Measurements from ENCODE around the gene IL25. TPM values are rescaled to one million over a fixed set of nuclear protein-coding genes. Genes with fewer than 3 reads are reported as not detected.

IL25 gene
- polyA plus RNA-seq, 3 donors = 0.06 TPM; not detected in 2

- 2 to 17% (median 3%) methylated on average over 48 to 74 of the region's 74 CpGs for WGBS, 3 donors
These were observed 7.4 kb upstream of the IL25 start, which contains the start of gene EFS for GRCh38 chr14:23365036-23365731. Gene EFS, minus strand, starts transcription at chr14:23365172. Its CDS starts 147 bp downstream, at chr14:23365025.

GRCh38 chr14:23365732-23366425, 6.7 kb upstream of the IL25 start:
- no peak overlapping the region for H3K27ac ChIP-seq (ENCODE audit: low read depth, low read length)
- WGBS, 3 donors = 3 to 7% (median 3%) methylated on average over 26 to 48 of the region's 51 CpGs

More at GRCh38 chr14:23365036-23365731, 7.4 kb upstream of the IL25 start, which contains the start of gene EFS:
- H3K27ac ChIP-seq (ENCODE audit: low read depth, low read length) = peak within 1 kb of the TSS; percentile 60

GRCh38 chr14:23366426-23366921, 6.1 kb upstream of the IL25 start:
- 24 to 46% (median 37%) methylated on average over 25 to 34 of the region's 34 CpGs for WGBS, 3 donors
- H3K27ac ChIP-seq (ENCODE audit: low read depth, low read length) = no peak overlapping the region

GRCh38 chr14:23370221-23370620, 2.4 kb upstream of the IL25 start:
- 50 to 61% (median 57%) methylated on average over 1 of the region's 1 CpG for WGBS, 3 donors

GRCh38 chr14:23371865-23372264, 744 bp upstream of the IL25 start:
- WGBS, 3 donors = 87 to 100% (median 96%) methylated on average over 1 of the region's 1 CpG
- no peak overlapping the region for H3K27ac ChIP-seq (ENCODE audit: low read depth, low read length)

More at GRCh38 chr14:23370221-23370620, 2.4 kb upstream of the IL25 start:
- H3K27ac ChIP-seq (ENCODE audit: low read depth, low read length) = no peak overlapping the region

- no peak overlapping the region for H3K27ac ChIP-seq (ENCODE audit: low read depth, low read length)
- WGBS, 3 donors = 85 to 94% (median 88%) methylated on average over 3 of the region's 3 CpGs
These were observed 432 bp downstream of the IL25 start for GRCh38 chr14:23373041-23373440.

DNA sequence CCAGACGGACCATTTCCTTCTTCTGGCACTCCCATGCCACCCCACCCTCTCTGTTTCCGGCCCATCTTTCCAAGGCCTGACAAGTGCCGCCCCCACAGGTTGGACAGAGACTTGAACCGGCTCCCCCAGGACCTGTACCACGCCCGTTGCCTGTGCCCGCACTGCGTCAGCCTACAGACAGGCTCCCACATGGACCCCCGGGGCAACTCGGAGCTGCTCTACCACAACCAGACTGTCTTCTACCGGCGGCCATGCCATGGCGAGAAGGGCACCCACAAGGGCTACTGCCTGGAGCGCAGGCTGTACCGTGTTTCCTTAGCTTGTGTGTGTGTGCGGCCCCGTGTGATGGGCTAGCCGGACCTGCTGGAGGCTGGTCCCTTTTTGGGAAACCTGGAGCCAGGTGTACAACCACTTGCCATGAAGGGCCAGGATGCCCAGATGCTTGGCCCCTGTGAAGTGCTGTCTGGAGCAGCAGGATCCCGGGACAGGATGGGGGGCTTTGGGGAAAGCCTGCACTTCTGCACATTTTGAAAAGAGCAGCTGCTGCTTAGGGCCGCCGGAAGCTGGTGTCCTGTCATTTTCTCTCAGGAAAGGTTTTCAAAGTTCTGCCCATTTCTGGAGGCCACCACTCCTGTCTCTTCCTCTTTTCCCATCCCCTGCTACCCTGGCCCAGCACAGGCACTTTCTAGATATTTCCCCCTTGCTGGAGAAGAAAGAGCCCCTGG, 3.1 kb downstream of the IL25 start:
- WGBS, 3 donors = 87 to 90% (median 90%) methylated on average over 21 of the region's 21 CpGs
- no peak overlapping the region for H3K27ac ChIP-seq (ENCODE audit: low read depth, low read length)

DNA sequence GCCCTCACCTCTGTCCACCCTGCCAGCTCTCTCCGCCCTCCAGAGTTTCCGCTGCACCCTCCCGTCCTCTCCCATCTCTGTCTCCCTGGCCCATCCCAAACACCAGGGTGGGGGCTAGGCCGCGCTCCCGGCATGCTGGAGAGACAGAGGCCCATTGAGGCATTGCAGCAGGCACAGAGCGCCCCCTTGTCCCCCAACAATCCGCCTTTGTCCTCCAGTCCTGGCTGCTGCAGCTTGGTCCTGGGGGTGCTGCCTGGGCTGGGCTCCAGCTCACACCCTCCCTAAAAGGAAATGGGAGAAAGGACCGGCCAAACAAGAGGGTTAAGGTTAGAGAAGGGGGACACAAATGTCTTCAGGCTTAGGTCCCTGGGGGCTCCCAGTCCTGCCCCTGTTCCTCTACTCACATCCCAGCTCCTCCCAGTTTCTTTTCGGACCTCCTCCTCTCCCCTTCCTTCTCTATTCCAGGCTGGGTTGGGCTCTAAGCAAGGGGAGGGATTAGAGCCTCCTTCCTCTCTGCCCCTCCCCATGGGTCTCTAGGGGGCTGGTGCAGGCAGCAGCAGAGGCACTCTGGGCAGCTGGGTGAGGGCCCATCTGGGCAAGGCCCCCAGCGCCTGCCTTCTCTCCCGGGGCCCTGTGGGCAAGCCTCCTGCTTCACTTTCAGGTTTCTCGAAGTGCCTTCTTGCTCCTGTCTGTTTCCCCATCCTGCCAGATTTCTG, 4.0 kb downstream of the IL25 start, which contains the start of gene CMTM5:
TSS of gene CMTM5 (plus strand) at position 565 of the 716 bp plus-strand sequence. CDS start 206 bp downstream, outside the sequence.
- peak within 1 kb of the TSS; percentile 23 for H3K27ac ChIP-seq (ENCODE audit: low read depth, low read length)
- 54 to 79% (median 56%) methylated on average over 12 to 13 of the region's 13 CpGs for WGBS, 3 donors

DNA sequence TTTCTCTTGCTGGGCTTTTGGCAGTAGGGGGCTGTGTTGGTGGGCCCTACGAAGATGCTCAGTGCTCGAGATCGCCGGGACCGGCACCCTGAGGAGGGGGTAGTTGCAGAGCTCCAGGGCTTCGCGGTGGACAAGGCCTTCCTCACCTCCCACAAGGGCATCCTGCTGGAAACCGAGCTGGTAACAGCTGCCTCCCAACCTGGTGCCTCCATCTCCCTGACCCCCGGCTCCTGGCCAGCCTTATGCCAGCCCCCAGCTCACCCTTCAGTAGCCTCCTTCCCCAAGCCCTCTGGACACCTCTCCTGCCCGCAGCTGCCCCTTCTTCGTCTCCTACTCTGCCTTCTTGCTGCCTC, 4.6 kb downstream of the IL25 start:
- 64 to 79% (median 66%) methylated on average over 11 of the region's 11 CpGs for WGBS, 3 donors
- H3K27ac ChIP-seq (ENCODE audit: low read depth, low read length) = peak overlapping the region; percentile 23

DNA sequence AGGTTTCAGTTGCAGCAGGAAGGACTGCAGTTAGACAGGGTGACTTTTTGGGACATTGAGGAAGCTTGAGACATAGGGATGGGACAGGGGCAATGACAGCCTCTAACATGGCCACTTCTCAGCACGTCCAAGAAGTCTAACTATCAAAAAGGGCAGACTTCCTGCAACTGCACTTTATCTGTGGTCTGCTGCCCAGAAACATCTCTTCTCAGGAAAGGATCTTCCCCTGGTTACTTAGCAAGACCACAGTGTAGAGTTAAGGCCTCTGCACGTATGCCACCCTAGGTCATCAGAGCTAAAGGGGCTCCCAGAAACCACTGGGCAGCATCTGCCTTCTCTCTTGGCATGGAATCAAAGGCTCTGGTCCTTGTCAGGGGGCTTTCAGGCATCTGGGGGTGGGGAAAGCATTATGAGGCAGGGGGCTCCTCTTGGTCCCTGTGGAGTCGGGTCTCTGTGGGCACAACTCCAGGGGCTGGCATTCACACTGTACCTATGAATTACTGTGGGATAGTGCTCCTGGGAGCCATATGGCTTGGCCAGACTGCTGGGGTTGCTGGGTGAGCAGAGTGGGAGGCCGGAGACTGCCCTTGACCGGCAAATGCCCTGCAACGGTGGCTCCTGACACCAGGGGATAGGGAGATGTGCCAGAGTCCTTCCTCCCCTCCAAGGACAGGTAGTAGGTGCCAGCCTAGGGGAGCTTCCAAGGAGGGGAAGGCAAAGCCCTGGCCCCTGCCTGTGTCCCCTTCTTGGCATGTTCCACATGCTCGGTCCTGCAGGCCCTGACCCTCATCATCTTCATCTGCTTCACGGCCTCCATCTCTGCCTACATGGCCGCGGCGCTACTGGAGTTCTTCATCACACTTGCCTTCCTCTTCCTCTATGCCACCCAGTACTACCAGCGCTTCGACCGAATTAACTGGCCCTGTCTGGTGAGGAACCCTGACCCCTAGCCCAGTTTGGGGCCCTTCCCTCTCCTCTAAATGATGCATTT, 5.3 kb downstream of the IL25 start:
- H3K27ac ChIP-seq (ENCODE audit: low read depth, low read length) = peak overlapping the region; percentile 23
- WGBS, 3 donors = 82 to 89% (median 87%) methylated on average over 14 of the region's 14 CpGs

- H3K27ac ChIP-seq (ENCODE audit: low read depth, low read length) = no peak overlapping the region
- 81 to 84% (median 82%) methylated on average over 11 of the region's 11 CpGs for WGBS, 3 donors
These were observed 6.1 kb downstream of the IL25 start for GRCh38 chr14:23378612-23379220.

- WGBS, 3 donors = 24 to 37% (median 35%) methylated on average over 12 of the region's 12 CpGs
- H3K27ac ChIP-seq (ENCODE audit: low read depth, low read length) = no peak overlapping the region
These were observed 7.0 kb downstream of the IL25 start for GRCh38 chr14:23379366-23380196.

GRCh38 chr14:23380197-23380914, 7.7 kb downstream of the IL25 start:
- H3K27ac ChIP-seq (ENCODE audit: low read depth, low read length) = no peak overlapping the region
- 61 to 65% (median 62%) methylated on average over 16 of the region's 16 CpGs for WGBS, 3 donors

- H3K27ac ChIP-seq (ENCODE audit: low read depth, low read length) = no peak overlapping the region
- WGBS, 3 donors = 79 to 83% (median 80%) methylated on average over 4 of the region's 4 CpGs
These were observed 8.4 kb downstream of the IL25 start for GRCh38 chr14:23380976-23381375.

DNA sequence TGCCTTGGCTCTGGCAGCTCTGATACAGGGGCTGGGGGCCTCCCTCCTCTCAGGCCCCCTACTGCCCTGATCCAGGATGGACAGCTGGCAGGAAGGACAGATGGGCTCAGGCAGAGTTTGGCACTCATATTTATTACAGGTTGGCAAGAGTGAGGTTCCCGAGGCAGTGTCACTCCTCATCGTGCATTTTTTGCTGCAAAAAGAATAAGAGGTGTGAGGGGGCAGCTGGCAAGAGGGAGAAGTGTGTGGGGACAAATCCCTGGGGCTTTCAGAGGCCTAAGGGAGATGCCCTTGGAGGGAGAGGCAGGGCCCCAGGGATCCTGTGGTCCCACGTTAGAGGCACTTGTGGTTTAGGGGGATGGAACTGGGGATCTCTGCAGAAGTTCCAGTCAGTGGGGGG, 9.3 kb downstream of the IL25 start:
- 34 to 68% (median 35%) methylated on average over 3 of the region's 3 CpGs for WGBS, 3 donors
- H3K27ac ChIP-seq (ENCODE audit: low read depth, low read length) = no peak overlapping the region
